GM12878 (cell line): ENCODE data around the gene WASF2. TPM values are rescaled to one million over a fixed set of nuclear protein-coding genes. Genes with fewer than 3 reads are reported as not detected.

Experiments
- GATAD2B ChIP-seq: fragments of 450-650 bp; conservative IDR thresholded peaks from 2 replicates; pipeline ENCODE4 v1.6.1; 2017; ENCODE audit warnings: low read depth, mild to moderate bottlenecking, moderate library complexity
- MTA2 ChIP-seq: fragments of 450-650 bp; IDR thresholded peaks from 2 replicates; pipeline ENCODE4 v1.6.1; 2016; ENCODE audit warnings: low read depth, mild to moderate bottlenecking, moderate library complexity
- NFXL1 ChIP-seq: fragments of 450-650 bp; IDR thresholded peaks from 2 replicates; pipeline ENCODE4 v1.6.1; 2017; ENCODE audit warnings: antibody characterized with exemption, mild to moderate bottlenecking, borderline replicate concordance
- PKNOX1 ChIP-seq: fragments of 450-650 bp; IDR thresholded peaks from 2 replicates; pipeline ENCODE4 v1.6.1; 2016; ENCODE audit warnings: mild to moderate bottlenecking
- RBBP5 ChIP-seq: fragments of 200-600 bp; sonication (generic); conservative IDR thresholded peaks from 2 replicates; pipeline ENCODE4 v1.6.1; 2016
- ZNF217 ChIP-seq: fragments of 450-650 bp; IDR thresholded peaks from 2 replicates; pipeline ENCODE4 v1.6.1; 2017; ENCODE audit warnings: antibody characterized with exemption, mild to moderate bottlenecking
- ZNF687 ChIP-seq: fragments of 450-650 bp; IDR thresholded peaks from 2 replicates; pipeline ENCODE4 v1.6.1; 2017; ENCODE audit warnings: mild to moderate bottlenecking, moderate library complexity
- polyA plus RNA-seq, 11 experiments: library from polyadenylated mRNA; depleted of rRNA in 4 of 11; unstranded in 6 of 11; stranded (reverse) in 5 of 11; fragments of >200 nt; fragmentation: Nextera tagmentation in 4 of 11; fragmentation: Illumina TruSeq in 1 of 11; extraction: Ambion mirVana in 4 of 11; extraction: Trizol in 1 of 11; gene quantifications; 1 replicate in 1 of 11; 2 replicates in 10 of 11; pipeline versions ENCODE4 v1.2.1 to v1.2.3, GENCODE V29; 2011 to 2016; ENCODE audit warnings: inconsistent platforms in 2 of 11, missing spikeins in 2 of 11, low read depth in 1 of 11
- total RNA-seq, 4 experiments: library from RNA; depleted of rRNA in 3 of 4; stranded (reverse); fragments of >200 nt in 3 of 4; fragmentation: Illumina TruSeq in 1 of 4; extraction: Trizol in 1 of 4; gene quantifications; 2 replicates each; pipeline versions ENCODE4 v1.2.1 to v1.2.3, GENCODE V29; 2013 to 2021
- TF ChIP-seq, protein P1 (sequence below), 3 experiments: IDR thresholded peaks in 2 of 3; conservative IDR thresholded peaks in 1 of 3; 2 replicates each; pipeline ENCODE4 v1.5.1; 2011; ENCODE audit warnings: low read depth in 3 of 3, low read length in 3 of 3, mild to moderate bottlenecking in 3 of 3, control low read depth in 2 of 3, moderate library complexity in 2 of 3, inconsistent platforms in 1 of 3, mixed read lengths in 1 of 3; ENCODE audit not compliant: control insufficient read depth in 2 of 3, insufficient read depth in 1 of 3; ENCODE audit errors: extremely low read depth in 1 of 3

WASF2 gene
- total and polyA plus RNA-seq, 10 of the 15 experiments (the other 5 are each of a cell fraction or from before 2014, with no cell fraction given): 7.0 to 111 (median 37.1) TPM

GRCh38 chr1:27504588-27505419, 14.8 kb upstream of the WASF2 start (continued):
- no peak for TF ChIP-seq ZNF687
- no peak for TF ChIP-seq MTA2
- no peak for TF ChIP-seq ZNF217
- no peak for TF ChIP-seq RBBP5
- TF ChIP-seq PKNOX1: no peak
- no peak for TF ChIP-seq NFXL1
- TF ChIP-seq GATAD2B: no peak
- TF ChIP-seq, protein P1, sequence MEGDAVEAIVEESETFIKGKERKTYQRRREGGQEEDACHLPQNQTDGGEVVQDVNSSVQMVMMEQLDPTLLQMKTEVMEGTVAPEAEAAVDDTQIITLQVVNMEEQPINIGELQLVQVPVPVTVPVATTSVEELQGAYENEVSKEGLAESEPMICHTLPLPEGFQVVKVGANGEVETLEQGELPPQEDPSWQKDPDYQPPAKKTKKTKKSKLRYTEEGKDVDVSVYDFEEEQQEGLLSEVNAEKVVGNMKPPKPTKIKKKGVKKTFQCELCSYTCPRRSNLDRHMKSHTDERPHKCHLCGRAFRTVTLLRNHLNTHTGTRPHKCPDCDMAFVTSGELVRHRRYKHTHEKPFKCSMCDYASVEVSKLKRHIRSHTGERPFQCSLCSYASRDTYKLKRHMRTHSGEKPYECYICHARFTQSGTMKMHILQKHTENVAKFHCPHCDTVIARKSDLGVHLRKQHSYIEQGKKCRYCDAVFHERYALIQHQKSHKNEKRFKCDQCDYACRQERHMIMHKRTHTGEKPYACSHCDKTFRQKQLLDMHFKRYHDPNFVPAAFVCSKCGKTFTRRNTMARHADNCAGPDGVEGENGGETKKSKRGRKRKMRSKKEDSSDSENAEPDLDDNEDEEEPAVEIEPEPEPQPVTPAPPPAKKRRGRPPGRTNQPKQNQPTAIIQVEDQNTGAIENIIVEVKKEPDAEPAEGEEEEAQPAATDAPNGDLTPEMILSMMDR (IDR thresholded peaks at IDR 0.05 in 2 of 3, conservative IDR thresholded peaks at IDR 0.05 in 1 of 3; ENCODE audit: control insufficient read depth in 2 of 3, extremely low read depth in 1 of 3, insufficient read depth in 1 of 3, low read depth in 3 of 3, low read length in 3 of 3): no peak
